Erythroblast (primary cell): ENCODE data around the gene RPS6KA2.

ENCODE experiments used
- GATA1 ChIP-seq: IDR thresholded peaks from 2 replicates; pipeline ENCODE4 v1.6.1; 2011; ENCODE audit warnings: low read depth, mild to moderate bottlenecking, control low read depth, low read length, moderate library complexity
- POLR2A ChIP-seq: IDR thresholded peaks from 2 replicates; pipeline ENCODE4 v1.6.1; 2011; ENCODE audit warnings: mild to moderate bottlenecking, low read length

- TF ChIP-seq POLR2A (no peak), GATA1 (no peak)
Measured at GRCh38 chr6:166589786-166590574, 37.1 kb downstream of the RPS6KA2 start.
